MM.1S (cell line): ENCODE data around the gene DHX32.
"Not testable (repeated sequence)": the region's sequence is repeated elsewhere in the genome, so short reads cannot be mapped to it uniquely, and the experiment has no call there.

Source experiments
- DNase-seq: peaks from one replicate; pipeline ENCODE4 v3.0.0-alpha.2; 2015
- H2AFZ ChIP-seq: fragments of 300-600 bp; sonication (generic); 2 replicates; pipeline ENCODE4 v1.6.0; 2016; ENCODE audit warnings: antibody characterized with exemption, low read length
- H3F3A ChIP-seq: fragments of 300-600 bp; sonication (generic); 2 replicates; pipeline ENCODE4 v1.6.1; 2016; ENCODE audit warnings: mild to moderate bottlenecking, antibody characterized with exemption, low read length, moderate library complexity, mixed read lengths; ENCODE audit not compliant: insufficient read depth
- H3K27ac ChIP-seq: fragments of 300-600 bp; sonication (generic); 2 replicates; pipeline ENCODE4 v1.5.1; 2016; ENCODE audit warnings: mild to moderate bottlenecking, low read length
- H3K27me3 ChIP-seq: fragments of 300-600 bp; sonication (generic); replicated peaks from 2 replicates; pipeline ENCODE4 v1.6.0; 2016; ENCODE audit warnings: low read length; ENCODE audit not compliant: insufficient read depth
- H3K36me3 ChIP-seq: fragments of 300-600 bp; sonication (generic); replicated peaks from 2 replicates; pipeline ENCODE4 v1.6.1; 2016; ENCODE audit warnings: mild to moderate bottlenecking, low read length, mixed read lengths; ENCODE audit not compliant: insufficient read depth
- H3K4me1 ChIP-seq: fragments of 300-600 bp; sonication (generic); 2 replicates; pipeline ENCODE4 v1.6.1; 2016; ENCODE audit warnings: low read length, mixed read lengths
- H3K4me2 ChIP-seq: fragments of 300-600 bp; sonication (generic); 2 replicates; pipeline ENCODE4 v1.6.0; 2016; ENCODE audit warnings: low read depth, low read length
- H3K4me3 ChIP-seq: fragments of 300-600 bp; sonication (generic); 2 replicates; pipeline ENCODE4 v1.5.1; 2016; ENCODE audit warnings: low read length, mixed read lengths
- H3K79me2 ChIP-seq: fragments of 300-600 bp; sonication (generic); 2 replicates; pipeline ENCODE4 v1.6.1; 2016; ENCODE audit warnings: mixed run types, low read length, mixed read lengths
- H3K9ac ChIP-seq: fragments of 300-600 bp; sonication (generic); 2 replicates; pipeline ENCODE4 v1.6.1; 2016; ENCODE audit warnings: low read length, mixed read lengths
- H3K9me2 ChIP-seq: fragments of 300-600 bp; sonication (generic); replicated peaks from 2 replicates; pipeline ENCODE4 v1.6.1; 2016; ENCODE audit warnings: mild to moderate bottlenecking, low read length, mixed read lengths; ENCODE audit not compliant: insufficient read depth
- H3K9me3 ChIP-seq: fragments of 300-600 bp; sonication (generic); replicated peaks from 2 replicates; pipeline ENCODE4 v1.6.1; 2016; ENCODE audit warnings: mild to moderate bottlenecking, low read length, mixed read lengths; ENCODE audit not compliant: insufficient read depth
- H4K20me1 ChIP-seq: fragments of 300-600 bp; sonication (generic); 2 replicates; pipeline ENCODE4 v1.6.1; 2016; ENCODE audit warnings: mild to moderate bottlenecking, low read length, moderate library complexity, mixed read lengths; ENCODE audit not compliant: insufficient read depth
- CTCF ChIP-seq: fragments of 300-600 bp; sonication (generic); IDR thresholded peaks from 2 replicates; pipeline ENCODE4 v1.5.1; 2016; ENCODE audit warnings: antibody characterized with exemption, low read length, mixed read lengths
- EZH2 ChIP-seq: fragments of 300-600 bp; sonication (generic); optimal IDR thresholded peaks from 2 replicates; pipeline ENCODE3; 2017; ENCODE audit warnings: low read depth, mild to moderate bottlenecking, antibody characterized with exemption, low read length, mixed read lengths
- EZH2phosphoT487 ChIP-seq: fragments of 300-600 bp; sonication (generic); IDR thresholded peaks from 2 replicates; pipeline ENCODE4 v1.6.1; 2018; ENCODE audit warnings: antibody characterized with exemption, low read length

The DHX32 gene

GRCh38 chr10:125916977-125917376 lies 35.9 kb upstream of the DHX32 start:
- Histone ChIP-seq H3K36me3 (no peaks in the 10 kb centered on the region), H3K27me3 (no peaks in the 10 kb centered on the region), H3F3A (no peaks in the 10 kb centered on the region), H4K20me1 (no peaks in the 10 kb centered on the region), H2AFZ (no peak overlapping the region), H3K79me2 (no peaks in the 10 kb centered on the region), H3K4me1 (no peaks in the 10 kb centered on the region), H3K27ac (no peak overlapping the region), H3K9ac (no peak overlapping the region), H3K9me2 (no peaks in the 10 kb centered on the region), H3K4me3 (no peak overlapping the region), H3K9me3 (no peaks in the 10 kb centered on the region), H3K4me2 (no peak overlapping the region)
- no peak for DNase-seq
- TF ChIP-seq CTCF, result no peak
- TF ChIP-seq EZH2, result no peak
- no peak for TF ChIP-seq EZH2phosphoT487

GRCh38 chr10:125913277-125913676 lies 32.2 kb upstream of the DHX32 start:
- H3K4me2 ChIP-seq, H3K9ac ChIP-seq, H3K36me3 ChIP-seq, H3F3A ChIP-seq, H3K27me3 ChIP-seq, DNase-seq, H2AFZ ChIP-seq, H3K79me2 ChIP-seq, H3K4me3 ChIP-seq, H3K9me3 ChIP-seq, H3K27ac ChIP-seq, H4K20me1 ChIP-seq, H3K9me2 ChIP-seq, H3K4me1 ChIP-seq: not testable (repeated sequence)

GRCh38 chr10:125911990-125912389 lies 30.9 kb upstream of the DHX32 start:
- H3K9me2 ChIP-seq, result no peaks in the 10 kb centered on the region
- H3K27me3 ChIP-seq, result no peaks in the 10 kb centered on the region
- no peak for DNase-seq
- no peaks in the 10 kb centered on the region for H3K4me1 ChIP-seq
- H4K20me1 ChIP-seq, result no peaks in the 10 kb centered on the region
- no peaks in the 10 kb centered on the region for H3F3A ChIP-seq
- no peaks in the 10 kb centered on the region for H3K79me2 ChIP-seq
- TF ChIP-seq EZH2phosphoT487 (no peak), EZH2 (no peak), CTCF (no peak)
- no peak overlapping the region for H3K9ac ChIP-seq
- no peak overlapping the region for H3K27ac ChIP-seq
- no peak overlapping the region for H3K4me2 ChIP-seq
- no peaks in the 10 kb centered on the region for H3K36me3 ChIP-seq
- H3K9me3 ChIP-seq, result no peaks in the 10 kb centered on the region
- no peak overlapping the region for H2AFZ ChIP-seq
- no peak overlapping the region for H3K4me3 ChIP-seq

- Histone ChIP-seq H3K9me2 (no peaks in the 10 kb centered on the region), H3K79me2 (no peaks in the 10 kb centered on the region), H3K36me3 (no peaks in the 10 kb centered on the region), H3K4me3 (no peak overlapping the region), H3K27ac (no peak overlapping the region), H3K9me3 (no peaks in the 10 kb centered on the region), H3K4me2 (no peak overlapping the region), H3K9ac (no peak overlapping the region), H3F3A (no peaks in the 10 kb centered on the region), H3K27me3 (no peaks in the 10 kb centered on the region), H2AFZ (no peak overlapping the region), H3K4me1 (no peaks in the 10 kb centered on the region), H4K20me1 (no peaks in the 10 kb centered on the region)
- TF ChIP-seq EZH2phosphoT487, result no peak
- no peak for DNase-seq
Observed at GRCh38 chr10:125911145-125911544, 30.1 kb upstream of the DHX32 start.

- not testable (repeated sequence) for H3K9me3 ChIP-seq, H3K9ac ChIP-seq, H3K27ac ChIP-seq, DNase-seq, H3K79me2 ChIP-seq, H4K20me1 ChIP-seq, H3F3A ChIP-seq, H3K4me3 ChIP-seq, H3K9me2 ChIP-seq, H3K4me2 ChIP-seq, H3K36me3 ChIP-seq, H2AFZ ChIP-seq, H3K27me3 ChIP-seq, H3K4me1 ChIP-seq
Observed at GRCh38 chr10:125909491-125909890, 28.4 kb upstream of the DHX32 start.

- H4K20me1 ChIP-seq, H3K9me2 ChIP-seq, H3K9me3 ChIP-seq, H3K4me2 ChIP-seq, H3K4me1 ChIP-seq, H3K4me3 ChIP-seq, H2AFZ ChIP-seq, H3F3A ChIP-seq, H3K36me3 ChIP-seq, H3K79me2 ChIP-seq, H3K27ac ChIP-seq, DNase-seq, H3K27me3 ChIP-seq, H3K9ac ChIP-seq: not testable (repeated sequence)
Observed at GRCh38 chr10:125908813-125909212, 27.7 kb upstream of the DHX32 start.
